NCI-H2196 (cell line): ENCODE data around the gene PDCD2L.
"Not testable (repeated sequence)": the region's sequence is repeated elsewhere in the genome, so short reads cannot be mapped to it uniquely, and the experiment has no call there.

ENCODE experiments used
- DNase-seq: peaks from one replicate; lab custom pipeline; 2025; ENCODE audit not compliant: unreplicated experiment; lab: John Stamatoyannopoulos, UW

The PDCD2L gene

GRCh38 chr19:34404109-34404909, at the start of gene PDCD2L:
PDCD2L (plus strand) TSS chr19:34404399; CDS start chr19:34404431, 32 bp downstream.
- DNase-seq: peak; percentile 96

GRCh38 chr19:34355201-34355600, 49.0 kb upstream of the PDCD2L start:
- DNase-seq: no peak

GRCh38 chr19:34356875-34357274, 47.3 kb upstream of the PDCD2L start:
- DNase-seq: no peak

- no peak for DNase-seq
Observed at GRCh38 chr19:34357431-34357830, 46.8 kb upstream of the PDCD2L start.

- peak; percentile 98 for DNase-seq
Observed at GRCh38 chr19:34359140-34359953, 44.9 kb upstream of the PDCD2L start.

- DNase-seq: no peak
Observed at GRCh38 chr19:34359954-34360315, 44.3 kb upstream of the PDCD2L start.

- no peak for DNase-seq
Observed at GRCh38 chr19:34360354-34360909, 43.8 kb upstream of the PDCD2L start.

GRCh38 chr19:34362679-34363069, 41.5 kb upstream of the PDCD2L start:
- no peak for DNase-seq

GRCh38 chr19:34363094-34363493, 41.1 kb upstream of the PDCD2L start:
- DNase-seq: no peak

- DNase-seq: no peak
Observed at GRCh38 chr19:34363930-34364329, 40.3 kb upstream of the PDCD2L start.

GRCh38 chr19:34364462-34364829, 39.8 kb upstream of the PDCD2L start:
- no peak for DNase-seq

- peak; percentile 78 for DNase-seq
Observed at GRCh38 chr19:34364830-34365462, 39.3 kb upstream of the PDCD2L start, which contains the start of gene GPI. GPI (plus strand) TSS chr19:34365196; CDS start chr19:34365267, 71 bp downstream.

- peak; percentile 26 for DNase-seq
Observed at GRCh38 chr19:34365463-34366401, 38.5 kb upstream of the PDCD2L start.

GRCh38 chr19:34366738-34367623, 37.2 kb upstream of the PDCD2L start:
- no peak for DNase-seq

GRCh38 chr19:34367624-34367957, 36.6 kb upstream of the PDCD2L start:
- no peak for DNase-seq

GRCh38 chr19:34368338-34368737, 35.9 kb upstream of the PDCD2L start:
- DNase-seq: no peak

GRCh38 chr19:34369166-34369565, 35.0 kb upstream of the PDCD2L start:
- not testable (repeated sequence) for DNase-seq

GRCh38 chr19:34370117-34370516, 34.1 kb upstream of the PDCD2L start:
- DNase-seq: no peak

- no peak for DNase-seq
Observed at GRCh38 chr19:34370983-34371382, 33.2 kb upstream of the PDCD2L start.
